GM12865 (cell line): ENCODE measurements around the gene USP3.

ENCODE experiments used
- DNase-seq: peaks from one replicate; pipeline ENCODE4 v3.0.0; 2010; ENCODE audit warnings: low read depth
- H3K4me3 ChIP-seq: 2 replicates; pipeline ENCODE4 v1.5.1; 2011; ENCODE audit warnings: mild to moderate bottlenecking, low read depth, low read length, control low read depth
- TF ChIP-seq, protein P1 (sequence below): IDR thresholded peaks from 2 replicates; pipeline ENCODE4 v1.5.1; 2011; ENCODE audit warnings: low read length, control low read depth, low read depth, inconsistent platforms; ENCODE audit not compliant: insufficient read depth; ENCODE audit errors: missing control alignments

Gene USP3

DNA sequence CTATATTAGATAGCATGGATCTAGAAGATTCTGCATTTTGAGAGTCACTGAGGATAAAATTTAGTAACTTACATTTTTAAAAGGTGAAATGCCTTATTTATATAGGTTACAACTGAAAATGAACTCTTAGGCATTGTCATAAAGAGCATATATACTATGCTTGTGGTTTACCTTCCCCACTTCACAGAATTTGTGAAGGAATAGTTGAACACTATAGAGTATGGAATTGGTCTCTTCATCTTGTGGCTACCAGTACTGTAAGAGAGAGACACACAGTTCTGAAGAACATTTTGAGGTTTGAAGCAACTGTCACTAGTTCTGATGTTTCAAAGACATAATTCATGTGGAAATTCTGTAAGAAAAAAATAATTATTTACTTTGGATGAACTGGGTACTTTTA lies 51.1 kb downstream of the USP3 start:
- DNase-seq: no peak
- TF ChIP-seq, protein P1, sequence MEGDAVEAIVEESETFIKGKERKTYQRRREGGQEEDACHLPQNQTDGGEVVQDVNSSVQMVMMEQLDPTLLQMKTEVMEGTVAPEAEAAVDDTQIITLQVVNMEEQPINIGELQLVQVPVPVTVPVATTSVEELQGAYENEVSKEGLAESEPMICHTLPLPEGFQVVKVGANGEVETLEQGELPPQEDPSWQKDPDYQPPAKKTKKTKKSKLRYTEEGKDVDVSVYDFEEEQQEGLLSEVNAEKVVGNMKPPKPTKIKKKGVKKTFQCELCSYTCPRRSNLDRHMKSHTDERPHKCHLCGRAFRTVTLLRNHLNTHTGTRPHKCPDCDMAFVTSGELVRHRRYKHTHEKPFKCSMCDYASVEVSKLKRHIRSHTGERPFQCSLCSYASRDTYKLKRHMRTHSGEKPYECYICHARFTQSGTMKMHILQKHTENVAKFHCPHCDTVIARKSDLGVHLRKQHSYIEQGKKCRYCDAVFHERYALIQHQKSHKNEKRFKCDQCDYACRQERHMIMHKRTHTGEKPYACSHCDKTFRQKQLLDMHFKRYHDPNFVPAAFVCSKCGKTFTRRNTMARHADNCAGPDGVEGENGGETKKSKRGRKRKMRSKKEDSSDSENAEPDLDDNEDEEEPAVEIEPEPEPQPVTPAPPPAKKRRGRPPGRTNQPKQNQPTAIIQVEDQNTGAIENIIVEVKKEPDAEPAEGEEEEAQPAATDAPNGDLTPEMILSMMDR: no peak
- no peak overlapping the region for H3K4me3 ChIP-seq

DNA sequence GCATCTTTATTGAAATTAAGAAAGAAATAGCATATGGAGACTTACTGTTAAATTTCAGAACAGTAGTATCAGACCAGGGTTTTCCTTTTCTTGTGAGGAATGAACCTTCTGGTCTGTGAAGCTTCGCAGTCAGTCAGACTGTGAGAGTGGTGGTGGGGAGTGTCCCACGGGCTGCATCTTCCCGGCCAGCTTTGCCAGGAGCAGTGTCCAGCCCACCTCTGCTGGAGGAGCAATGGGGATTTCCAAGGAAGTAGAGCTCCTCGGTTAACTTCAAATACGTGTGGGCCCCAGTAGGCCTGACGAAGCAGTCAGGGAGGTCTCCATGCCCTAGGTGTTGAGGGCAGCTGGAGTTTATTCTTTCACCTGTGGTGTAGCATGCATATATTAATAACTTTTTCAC lies 51.9 kb downstream of the USP3 start:
- DNase-seq: peak; percentile 48
- no peak overlapping the region for H3K4me3 ChIP-seq
- TF ChIP-seq, protein P1: no peak

DNA sequence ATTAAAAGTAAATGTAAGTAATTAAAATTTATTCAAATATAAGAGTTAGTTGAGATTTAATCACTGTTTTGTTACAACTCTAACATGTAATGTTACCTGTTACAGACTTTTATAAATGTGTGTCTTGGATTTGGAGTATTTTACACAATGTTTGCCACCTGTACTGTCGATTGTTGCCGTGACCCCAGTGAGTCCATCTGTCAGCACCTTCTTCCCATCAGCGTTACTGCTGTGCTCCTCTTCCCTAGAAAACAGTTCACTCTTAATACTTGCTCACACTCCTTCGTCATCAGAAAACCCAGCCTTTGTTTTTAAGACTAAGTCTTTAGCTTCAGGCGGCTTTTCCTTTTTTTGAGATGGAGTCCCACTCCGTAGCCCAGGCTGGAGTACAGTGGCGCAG lies 52.3 kb downstream of the USP3 start:
- no peak overlapping the region for H3K4me3 ChIP-seq
- DNase-seq: no peak
- TF ChIP-seq, protein P1: no peak

DNA sequence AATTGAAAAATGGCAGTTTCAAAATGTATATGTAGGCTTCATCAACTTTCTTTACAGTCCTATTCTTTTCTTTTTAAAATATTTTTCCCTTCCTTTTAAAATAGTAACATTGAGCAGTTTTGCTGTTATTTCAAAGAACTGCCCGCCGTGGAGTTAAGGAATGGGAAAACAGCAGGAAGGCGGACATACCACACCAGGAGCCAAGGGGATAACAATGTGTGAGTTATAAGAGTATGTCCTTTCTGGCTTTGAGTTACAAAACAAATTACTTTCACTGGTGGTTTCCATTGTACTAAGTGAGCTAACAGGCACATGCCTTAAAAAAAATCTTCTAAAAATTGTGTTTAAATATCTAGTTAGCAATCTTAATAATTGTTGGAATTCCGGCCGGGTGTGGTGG lies 55.4 kb downstream of the USP3 start:
- TF ChIP-seq, protein P1: no peak
- H3K4me3 ChIP-seq: no peak overlapping the region
- no peak for DNase-seq

DNA sequence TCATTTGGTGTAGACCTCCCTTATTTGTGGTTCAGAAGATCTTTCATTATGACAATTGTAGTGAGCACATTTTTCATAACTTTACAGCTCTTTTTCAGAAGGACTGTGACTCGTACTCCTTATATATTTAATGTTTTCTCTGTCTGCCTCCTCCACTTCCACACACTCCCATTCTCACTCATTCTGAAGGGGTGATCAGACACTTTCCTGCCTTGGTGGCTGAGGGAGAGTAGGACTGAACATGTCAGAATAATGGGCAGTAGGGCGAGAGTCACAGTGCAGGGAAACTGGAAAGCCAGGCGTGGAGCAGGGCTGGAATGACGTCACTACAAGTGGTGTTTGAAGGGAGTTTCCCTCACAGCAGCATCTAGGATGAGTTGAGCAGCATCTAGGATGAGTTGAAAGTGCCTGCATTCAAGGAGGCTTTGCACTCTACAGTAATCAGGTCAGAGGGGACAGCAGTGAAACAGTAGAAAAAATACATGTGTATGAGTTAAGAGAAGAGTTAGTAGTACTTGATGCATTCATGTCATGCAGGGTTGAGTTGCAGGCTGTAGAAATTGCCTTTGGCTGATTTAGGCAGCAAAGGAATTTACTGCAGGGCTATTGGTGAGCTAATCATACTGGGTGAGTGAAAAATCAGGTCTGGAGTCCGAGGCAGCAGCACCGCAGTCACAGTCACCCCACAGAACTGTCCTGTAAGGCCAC lies 56.5 kb downstream of the USP3 start:
- DNase-seq: peak; percentile 56
- H3K4me3 ChIP-seq: no peak overlapping the region
- TF ChIP-seq, protein P1: no peak

DNA sequence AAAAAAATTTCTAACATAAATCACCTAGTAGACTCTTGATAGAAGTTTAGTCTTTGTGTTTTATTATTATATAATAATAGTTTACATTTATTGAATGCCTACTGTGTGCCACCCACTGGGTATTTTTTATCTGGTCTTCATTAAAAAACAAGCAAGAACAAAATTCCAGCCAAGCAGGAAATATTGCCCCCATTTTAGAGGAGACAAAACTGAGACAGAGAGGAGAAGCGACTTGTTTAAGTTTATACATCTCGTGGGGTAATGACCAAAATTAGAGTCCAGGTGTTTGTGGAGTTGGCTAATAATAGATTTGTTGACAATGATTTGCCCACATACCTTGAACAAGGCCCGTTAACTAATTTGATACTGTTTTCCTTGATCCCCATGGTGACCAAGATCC lies 59.7 kb downstream of the USP3 start:
- TF ChIP-seq, protein P1: no peak
- no peak for DNase-seq
- no peak overlapping the region for H3K4me3 ChIP-seq
